RWPE2 (cell line): ENCODE measurements around the gene PEPD.
"Not testable (repeated sequence)": the region's sequence is repeated elsewhere in the genome, so short reads cannot be mapped to it uniquely, and the experiment has no call there.

ENCODE experiments used
- ATAC-seq: fragments of 200-7000 bp; cut with Tn5 transposase; 3 replicates; pipeline ENCODE4 v1.9.1; 2021; ENCODE audit warnings: low read depth
- DNase-seq: peaks from one replicate; pipeline ENCODE4 v3.0.0-alpha.2; 2020; ENCODE audit warnings: low spot score
- H3K27ac ChIP-seq: fragments of 450-650 bp; 2 replicates; pipeline ENCODE4 v1.5.1; 2017; ENCODE audit warnings: mild to moderate bottlenecking; ENCODE audit not compliant: poor library complexity, severe bottlenecking
- H3K27me3 ChIP-seq: fragments of 250-450 bp; sonication (Bioruptor Pico); 2 replicates; pipeline ENCODE4 v1.5.1; 2021; ENCODE audit warnings: mild to moderate bottlenecking, moderate library complexity; ENCODE audit not compliant: insufficient read depth, poor library complexity, severe bottlenecking
- H3K36me3 ChIP-seq: fragments of 250-450 bp; sonication (Bioruptor Pico); 2 replicates; pipeline ENCODE4 v1.5.1; 2020; ENCODE audit warnings: low read depth, mild to moderate bottlenecking, moderate library complexity
- H3K4me1 ChIP-seq: fragments of 250-450 bp; sonication (Bioruptor Pico); 2 replicates; pipeline ENCODE4 v1.5.1; 2021; ENCODE audit warnings: mild to moderate bottlenecking, moderate library complexity; ENCODE audit not compliant: insufficient read depth, poor library complexity, severe bottlenecking
- H3K4me3 ChIP-seq: fragments of 250-450 bp; sonication (Bioruptor Pico); 2 replicates; pipeline ENCODE4 v1.5.1; 2021; ENCODE audit warnings: mild to moderate bottlenecking, moderate library complexity; ENCODE audit not compliant: severe bottlenecking
- H3K9me3 ChIP-seq: fragments of 250-450 bp; sonication (Bioruptor Pico); 2 replicates; pipeline ENCODE4 v1.5.1; 2021; ENCODE audit warnings: mild to moderate bottlenecking, moderate library complexity; ENCODE audit not compliant: severe bottlenecking
- TF ChIP-seq, protein P1 (sequence below): fragments of 450-650 bp; IDR thresholded peaks from one replicate; pipeline ENCODE4 v1.5.1; 2017; ENCODE audit warnings: mild to moderate bottlenecking, moderate library complexity; ENCODE audit not compliant: poor library complexity, severe bottlenecking

The PEPD gene

DNA sequence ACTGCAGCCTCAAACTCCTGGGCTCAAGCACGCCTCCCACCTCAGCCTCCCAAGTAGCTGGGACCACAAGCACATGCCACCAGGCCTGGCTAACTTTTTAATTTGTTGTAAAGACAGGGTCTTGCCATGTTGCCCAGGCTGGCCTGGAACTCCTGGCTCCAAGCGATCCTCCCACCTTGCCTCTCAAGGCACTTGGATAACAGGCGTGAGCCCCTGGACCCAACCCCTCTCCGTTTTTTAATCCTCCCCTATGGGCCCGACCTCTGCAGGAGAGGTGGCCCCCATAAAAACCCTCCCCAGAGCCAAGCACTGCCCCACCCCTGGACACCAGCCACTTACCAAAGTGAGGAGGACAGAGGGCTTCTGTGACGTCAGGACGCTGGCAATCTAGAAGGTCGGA lies 28.6 kb downstream of the PEPD start:
- no peaks in the 10 kb centered on the region for H3K9me3 ChIP-seq
- H3K4me1 ChIP-seq = no peaks in the 10 kb centered on the region
- DNase-seq (peak; percentile 14), ATAC-seq (no peak)
- H3K27me3 ChIP-seq = no peaks in the 10 kb centered on the region
- no peak overlapping the region for H3K4me3 ChIP-seq
- TF ChIP-seq, protein P1, sequence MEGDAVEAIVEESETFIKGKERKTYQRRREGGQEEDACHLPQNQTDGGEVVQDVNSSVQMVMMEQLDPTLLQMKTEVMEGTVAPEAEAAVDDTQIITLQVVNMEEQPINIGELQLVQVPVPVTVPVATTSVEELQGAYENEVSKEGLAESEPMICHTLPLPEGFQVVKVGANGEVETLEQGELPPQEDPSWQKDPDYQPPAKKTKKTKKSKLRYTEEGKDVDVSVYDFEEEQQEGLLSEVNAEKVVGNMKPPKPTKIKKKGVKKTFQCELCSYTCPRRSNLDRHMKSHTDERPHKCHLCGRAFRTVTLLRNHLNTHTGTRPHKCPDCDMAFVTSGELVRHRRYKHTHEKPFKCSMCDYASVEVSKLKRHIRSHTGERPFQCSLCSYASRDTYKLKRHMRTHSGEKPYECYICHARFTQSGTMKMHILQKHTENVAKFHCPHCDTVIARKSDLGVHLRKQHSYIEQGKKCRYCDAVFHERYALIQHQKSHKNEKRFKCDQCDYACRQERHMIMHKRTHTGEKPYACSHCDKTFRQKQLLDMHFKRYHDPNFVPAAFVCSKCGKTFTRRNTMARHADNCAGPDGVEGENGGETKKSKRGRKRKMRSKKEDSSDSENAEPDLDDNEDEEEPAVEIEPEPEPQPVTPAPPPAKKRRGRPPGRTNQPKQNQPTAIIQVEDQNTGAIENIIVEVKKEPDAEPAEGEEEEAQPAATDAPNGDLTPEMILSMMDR = no peak
- no peaks in the 10 kb centered on the region for H3K36me3 ChIP-seq
- H3K27ac ChIP-seq = no peak overlapping the region

DNA sequence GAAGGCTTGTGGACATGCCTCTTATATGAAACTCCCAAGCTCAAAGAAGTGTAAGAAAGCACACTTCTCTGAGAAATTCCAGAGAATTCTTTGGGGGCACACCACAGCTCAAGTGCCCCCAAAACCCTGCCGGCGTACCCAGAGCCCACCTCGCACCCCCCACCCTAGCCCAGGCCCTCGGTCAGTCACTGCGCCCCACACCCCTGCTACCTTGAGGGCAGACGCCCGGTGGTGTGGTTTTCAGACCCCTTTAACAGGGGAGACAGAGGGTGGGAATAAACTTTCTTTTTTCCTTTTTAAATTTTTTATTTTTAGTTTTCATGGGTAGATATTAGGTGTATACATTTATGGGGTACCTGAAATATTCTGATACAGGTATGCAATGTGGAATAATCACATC lies 29.5 kb downstream of the PEPD start:
- ATAC-seq (no peak), DNase-seq (peak; percentile 29)
- TF ChIP-seq, protein P1 = no peak
- Histone ChIP-seq H3K27ac (no peak overlapping the region), H3K36me3 (no peaks in the 10 kb centered on the region), H3K9me3 (no peaks in the 10 kb centered on the region), H3K4me1 (no peaks in the 10 kb centered on the region), H3K4me3 (no peak overlapping the region), H3K27me3 (no peaks in the 10 kb centered on the region)

DNA sequence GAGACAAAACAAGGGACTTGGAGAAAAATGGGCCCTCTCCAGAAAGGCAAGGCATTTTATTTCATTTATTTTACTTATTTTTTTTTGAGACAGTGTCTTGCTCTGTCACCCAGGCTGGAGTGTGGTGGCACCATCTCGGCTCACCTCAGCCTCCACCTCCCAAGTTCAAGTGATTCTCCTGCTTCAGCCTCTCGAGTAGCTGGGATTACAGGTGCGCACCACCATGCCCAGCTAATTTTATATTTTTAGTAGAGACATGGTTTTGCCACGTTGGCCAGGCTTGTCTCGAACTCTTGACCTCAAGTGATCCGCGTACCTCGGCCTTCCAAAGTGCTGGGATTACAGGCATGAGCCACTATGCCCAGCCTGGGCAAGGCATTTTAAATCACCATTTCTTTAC lies 31.0 kb downstream of the PEPD start:
- DNase-seq = peak; percentile 10
- ATAC-seq, H3K9me3 ChIP-seq, H3K36me3 ChIP-seq, H3K4me1 ChIP-seq, H3K27me3 ChIP-seq, H3K27ac ChIP-seq, H3K4me3 ChIP-seq: not testable (repeated sequence)

DNA sequence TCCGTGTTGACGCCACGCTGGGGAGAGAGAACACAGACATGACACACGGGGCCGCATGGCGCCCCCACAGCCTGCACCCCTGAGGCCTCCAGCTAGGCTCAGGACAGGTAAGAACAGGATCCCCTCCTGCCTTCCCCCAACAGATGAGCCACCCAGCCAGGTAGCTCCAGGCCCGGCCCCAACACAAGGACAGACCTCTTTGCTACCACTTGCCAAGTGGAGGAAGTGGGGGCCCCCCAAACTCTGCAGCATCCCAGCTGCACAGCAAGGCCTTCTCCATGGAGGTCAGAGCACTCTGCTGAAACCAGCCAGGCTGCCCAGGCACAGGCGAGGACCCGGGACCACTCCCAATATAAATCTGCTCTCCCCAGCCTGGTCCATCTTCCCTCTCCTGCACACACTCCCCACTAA lies 31.5 kb downstream of the PEPD start:
- DNase-seq (peak; percentile 45), ATAC-seq (no peak)
- Histone ChIP-seq H3K36me3 (no peaks in the 10 kb centered on the region), H3K27ac (no peak overlapping the region), H3K9me3 (no peaks in the 10 kb centered on the region), H3K4me1 (no peaks in the 10 kb centered on the region), H3K4me3 (no peak overlapping the region), H3K27me3 (no peaks in the 10 kb centered on the region)
- TF ChIP-seq, protein P1 = no peak

DNA sequence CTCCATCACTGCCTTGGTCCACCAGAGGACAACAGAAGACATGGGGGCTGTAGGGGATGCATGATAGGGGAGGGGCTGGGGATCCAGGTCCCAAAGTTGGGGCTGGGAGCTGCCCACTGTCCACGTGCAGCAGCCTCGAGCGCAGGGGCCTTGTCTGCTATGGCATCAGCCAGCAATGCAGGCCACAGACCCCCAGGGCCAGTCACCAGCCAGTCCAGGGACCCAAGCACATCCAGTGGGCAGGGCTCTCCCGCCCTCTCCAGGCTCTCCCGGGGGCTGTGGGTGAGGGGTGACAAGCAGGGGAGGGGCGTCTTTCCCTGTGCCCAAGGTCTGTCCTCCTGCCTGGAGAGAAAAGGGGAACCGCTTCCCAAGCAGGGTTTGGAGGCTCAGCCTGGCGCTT lies 32.8 kb downstream of the PEPD start:
- H3K9me3 ChIP-seq = no peaks in the 10 kb centered on the region
- TF ChIP-seq, protein P1 = no peak
- no peak for ATAC-seq
- DNase-seq = peak; percentile 45
- H3K36me3 ChIP-seq = no peaks in the 10 kb centered on the region
- H3K4me3 ChIP-seq = no peak overlapping the region
- no peaks in the 10 kb centered on the region for H3K27me3 ChIP-seq
- no peak overlapping the region for H3K27ac ChIP-seq
- no peaks in the 10 kb centered on the region for H3K4me1 ChIP-seq
